ENCODE results near the gene TMPRSS2. TPM values are rescaled to one million over a fixed set of nuclear protein-coding genes. Genes with fewer than 3 reads are reported as not detected.

Gene TMPRSS2
- total RNA-seq, 4 donors from 2014 or later: not detected

- WGBS, 2 donors: 83 to 84% methylated on average over 13 of the region's 13 CpGs
Observed at GRCh38 chr21:41444703-41445464, 63.1 kb downstream of the TMPRSS2 start.

GRCh38 chr21:41443562-41443961 lies 64.4 kb downstream of the TMPRSS2 start:
- WGBS, 2 donors: 92 to 94% methylated on average over 7 of the region's 7 CpGs
- no peak overlapping the region for H3K27ac ChIP-seq

More at GRCh38 chr21:41444703-41445464, 63.1 kb downstream of the TMPRSS2 start:
- Histone ChIP-seq H3K4me3 (no peak overlapping the region), H3K9me3 (no peaks in the 10 kb centered on the region), H3K27ac (no peak overlapping the region), H3K27me3 (no peaks in the 10 kb centered on the region), H3K36me3 (peaks cover 0 to 100% (median 5%) of the 10 kb centered on the region in 3 donors), H3K4me1 (no peaks in the 10 kb centered on the region)
- DNase-seq (ENCODE audit: low spot score in 2 of 2): no peak
- no peak for TF ChIP-seq EP300 (IDR thresholded peaks at IDR 0.05)
- no peak for TF ChIP-seq CTCF (IDR thresholded peaks at IDR 0.05)
- TF ChIP-seq POLR2A (IDR thresholded peaks at IDR 0.05): no peak

GRCh38 chr21:41442481-41443186 lies 65.3 kb downstream of the TMPRSS2 start:
- H3K36me3 ChIP-seq: peaks cover 0 to 100% (median 5%) of the 10 kb centered on the region in 3 donors
- TF ChIP-seq EP300 (IDR thresholded peaks at IDR 0.05): no peak
- TF ChIP-seq CTCF (IDR thresholded peaks at IDR 0.05): no peak
- no peak for TF ChIP-seq POLR2A (IDR thresholded peaks at IDR 0.05)
- no peak overlapping the region for H3K27ac ChIP-seq
- WGBS, 2 donors: 93 to 97% methylated on average over 2 of the region's 2 CpGs
- H3K4me3 ChIP-seq: no peak overlapping the region
- no peak for DNase-seq (ENCODE audit: low spot score in 2 of 2)
- no peaks in the 10 kb centered on the region for H3K4me1 ChIP-seq
- H3K9me3 ChIP-seq: no peaks in the 10 kb centered on the region
- no peaks in the 10 kb centered on the region for H3K27me3 ChIP-seq

More at GRCh38 chr21:41443562-41443961, 64.4 kb downstream of the TMPRSS2 start:
- Histone ChIP-seq H3K4me3 (no peak overlapping the region), H3K4me1 (no peaks in the 10 kb centered on the region), H3K36me3 (peaks cover 0 to 100% (median 5%) of the 10 kb centered on the region in 3 donors), H3K9me3 (no peaks in the 10 kb centered on the region), H3K27me3 (no peaks in the 10 kb centered on the region)
- DNase-seq (ENCODE audit: low spot score in 2 of 2): no peak
- TF ChIP-seq POLR2A (IDR thresholded peaks at IDR 0.05) (no peak), EP300 (IDR thresholded peaks at IDR 0.05) (no peak), CTCF (IDR thresholded peaks at IDR 0.05) (no peak)

GRCh38 chr21:41441546-41441945 lies 66.4 kb downstream of the TMPRSS2 start:
- 93 to 94% methylated on average over 14 of the region's 14 CpGs for WGBS, 2 donors
- Histone ChIP-seq H3K36me3 (peaks cover 0 to 100% (median 6%) of the 10 kb centered on the region in 3 donors), H3K27me3 (no peaks in the 10 kb centered on the region), H3K4me3 (no peak overlapping the region), H3K9me3 (no peaks in the 10 kb centered on the region), H3K4me1 (no peaks in the 10 kb centered on the region), H3K27ac (no peak overlapping the region)
- no peak for DNase-seq (ENCODE audit: low spot score in 2 of 2)
- no peak for TF ChIP-seq EP300 (IDR thresholded peaks at IDR 0.05)
- TF ChIP-seq POLR2A (IDR thresholded peaks at IDR 0.05): no peak
- TF ChIP-seq CTCF (IDR thresholded peaks at IDR 0.05): no peak

- Histone ChIP-seq H3K4me1 (no peaks in the 10 kb centered on the region), H3K9me3 (peaks cover 0 to 7% (median 0%) of the 10 kb centered on the region in 4 donors), H3K36me3 (peaks cover 0 to 100% (median 19%) of the 10 kb centered on the region in 3 donors), H3K4me3 (no peak overlapping the region), H3K27ac (no peak overlapping the region), H3K27me3 (no peaks in the 10 kb centered on the region)
- DNase-seq (ENCODE audit: low spot score in 2 of 2): no peak
- WGBS, 2 donors: 77 to 78% methylated on average over 4 of the region's 4 CpGs
- TF ChIP-seq CTCF (IDR thresholded peaks at IDR 0.05): no peak
- TF ChIP-seq POLR2A (IDR thresholded peaks at IDR 0.05): no peak
- no peak for TF ChIP-seq EP300 (IDR thresholded peaks at IDR 0.05)
Observed at GRCh38 chr21:41439248-41439647, 68.7 kb downstream of the TMPRSS2 start.
